Activated CD4-positive, alpha-beta memory T cell treated with anti-CD3 and anti-CD28 coated beads for 36 hours (primary cell): ENCODE measurements around the gene HOTAIR. TPM values are rescaled to one million over a fixed set of nuclear protein-coding genes. Genes with fewer than 3 reads are reported as not detected.

Experiments
- CTCF ChIA-PET: fragments of 350-600 bp; sonication (Branson Sonifier 250); formaldehyde crosslinking; loops from one replicate; lab custom pipeline; 2021; ENCODE audit warnings: antibody characterized with exemption, inconsistent platforms; lab: Charles Lee
- POLR2A ChIA-PET: fragments of 350-600 bp; sonication (Branson Sonifier 250); formaldehyde crosslinking; loops from one replicate; lab custom pipeline; 2021; ENCODE audit warnings: antibody characterized with exemption; lab: Charles Lee
- DNase-seq: peaks from one replicate; pipeline ENCODE4 v3.0.0-alpha.2; 2020
- H3K27ac Mint-ChIP-seq: one replicate; pipeline ENCODE4 v1.8.0; 2021; ENCODE audit warnings: mixed read lengths
- H3K27me3 Mint-ChIP-seq: one replicate; pipeline ENCODE4 v1.8.0; 2021; ENCODE audit warnings: mixed read lengths
- H3K36me3 Mint-ChIP-seq: one replicate; pipeline ENCODE4 v1.8.0; 2021; ENCODE audit warnings: mixed read lengths
- H3K4me1 Mint-ChIP-seq: one replicate; pipeline ENCODE4 v1.8.0; 2021; ENCODE audit warnings: low read depth, mixed read lengths
- H3K4me3 Mint-ChIP-seq: one replicate; pipeline ENCODE4 v1.8.0; 2021; ENCODE audit warnings: mild to moderate bottlenecking, mixed read lengths
- H3K9me3 Mint-ChIP-seq: one replicate; pipeline ENCODE4 v1.8.0; 2021; ENCODE audit warnings: mixed read lengths
- intact Hi-C: fragments of 100-400 bp; cut with micrococcal nuclease; formaldehyde crosslinking; loops from one replicate; pipeline ENCODE4 v1.15.1; 2023
- total RNA-seq, 2 experiments: library from RNA; stranded (reverse); gene quantifications; one replicate each; pipeline ENCODE4 v1.2.3, GENCODE V29; 2021

HOTAIR gene
- total RNA-seq, 2 experiments from 2014 or later: not detected

- H3K27me3 Mint-ChIP-seq: peaks cover 84% of the 10 kb centered on the region
- H3K27ac Mint-ChIP-seq: peak overlapping the region; percentile 38
- DNase-seq: no peak
- peaks cover 16% of the 10 kb centered on the region for H3K4me1 Mint-ChIP-seq
- intact Hi-C loops: loop anchor here (5.0 kb wide), 2 partner anchors 36 to 101 kb away; partner anchors contain the start of genes HOXC10 and HOXC4
- H3K9me3 Mint-ChIP-seq: no peaks in the 10 kb centered on the region
- ChIA-PET POLR2A (no interaction called here), CTCF (interaction anchor here (1.0 to 1.4 kb wide), 3 partner anchors 12 to 164 kb away, joined by 3 to 4 read pairs (median 3); partner anchors contain the start of gene HOXC10)
- H3K4me3 Mint-ChIP-seq: no peak overlapping the region
- H3K36me3 Mint-ChIP-seq: peaks cover 3% of the 10 kb centered on the region
These were observed 23.0 kb downstream of the HOTAIR start for GRCh38 chr12:53951577-53952334.

DNA sequence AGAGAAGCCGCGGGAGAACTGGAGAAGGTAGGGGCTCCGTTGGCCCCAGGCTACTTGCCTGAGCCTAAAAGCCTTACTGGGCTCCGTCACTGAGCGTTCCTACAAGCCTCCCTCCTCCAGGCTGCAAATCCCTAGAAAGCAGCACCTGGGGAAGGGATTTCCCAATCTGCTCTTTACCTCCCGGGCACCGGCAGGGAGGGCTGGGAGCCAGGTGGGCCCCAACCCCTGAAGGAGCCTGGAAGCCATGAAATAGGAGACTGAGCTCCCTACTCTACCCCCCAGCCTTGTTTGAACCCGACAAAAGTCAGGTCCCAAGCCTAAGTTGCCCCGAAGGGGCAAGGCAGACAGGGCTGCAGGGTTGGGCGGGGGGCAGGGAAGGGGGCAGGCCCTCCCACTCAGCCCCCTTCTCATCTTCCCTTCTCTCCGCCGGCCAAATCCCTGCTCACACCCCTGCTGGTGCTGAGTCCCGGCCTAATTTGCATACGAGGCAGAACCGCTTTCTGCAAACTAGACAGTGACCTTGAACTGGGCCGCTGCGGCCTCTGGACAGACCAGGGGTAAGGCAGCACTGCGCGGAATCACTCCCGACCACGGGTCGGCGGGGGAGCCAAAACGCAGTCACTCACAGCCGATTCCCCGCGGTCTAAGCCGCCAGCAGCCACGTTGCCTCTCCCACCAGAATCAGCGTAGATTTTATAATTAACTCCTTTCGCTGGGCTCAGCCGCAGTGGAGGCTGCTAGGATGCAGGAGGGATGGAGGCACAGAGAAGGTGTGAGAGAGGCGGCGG lies 23.8 kb downstream of the HOTAIR start:
- peak overlapping the region; percentile 38 for H3K27ac Mint-ChIP-seq
- intact Hi-C loops: loop anchor here (5.0 kb wide), 2 partner anchors 36 to 101 kb away; partner anchors contain the start of genes HOXC10 and HOXC4
- ChIA-PET POLR2A (no interaction called here), CTCF (interaction anchor here (1.0 kb wide), 1 partner anchor 163 kb away, joined by 3 read pairs; no protein-coding TSS in a partner anchor)
- no peak for DNase-seq
- no peak overlapping the region for H3K4me3 Mint-ChIP-seq
- no peaks in the 10 kb centered on the region for H3K9me3 Mint-ChIP-seq
- H3K36me3 Mint-ChIP-seq: peaks cover 3% of the 10 kb centered on the region
- H3K27me3 Mint-ChIP-seq: peaks cover 83% of the 10 kb centered on the region
- H3K4me1 Mint-ChIP-seq: peaks cover 11% of the 10 kb centered on the region

DNA sequence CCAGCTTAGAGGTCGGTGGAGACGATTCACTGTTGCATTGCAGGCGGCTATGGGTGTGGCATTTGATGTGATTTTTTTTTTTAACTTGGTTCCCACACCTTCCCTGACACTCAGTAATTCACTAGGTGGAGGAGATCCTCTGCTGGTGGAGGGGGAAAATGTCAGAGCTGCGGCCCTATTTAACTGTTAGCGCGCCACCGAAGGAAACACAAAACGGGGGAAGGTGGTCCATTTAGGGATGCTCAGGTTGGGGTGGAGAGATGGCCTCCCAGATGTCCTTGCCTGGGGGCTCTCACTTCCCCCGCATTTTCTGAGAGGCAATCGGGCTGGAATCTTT lies 24.3 kb downstream of the HOTAIR start:
- no peak overlapping the region for H3K27ac Mint-ChIP-seq

GRCh38 chr12:53949631-53950436 lies 24.9 kb downstream of the HOTAIR start:
- POLR2A ChIA-PET: no interaction called here
- Mint-ChIP-seq H3K4me3 (no peak overlapping the region), H3K27ac (no peak overlapping the region), H3K27me3 (peaks cover 86% of the 10 kb centered on the region), H3K9me3 (no peaks in the 10 kb centered on the region), H3K36me3 (peaks cover 3% of the 10 kb centered on the region), H3K4me1 (peaks cover 12% of the 10 kb centered on the region)
- DNase-seq: no peak
- CTCF ChIA-PET: no interaction called here
- intact Hi-C loops: loop anchor here (5.0 kb wide), 2 partner anchors 37 to 102 kb away; partner anchors contain the start of genes HOXC10 and HOXC4

More for the DNA sequence above, 24.3 kb downstream of the HOTAIR start:
- no peak for DNase-seq
- peaks cover 8% of the 10 kb centered on the region for H3K4me1 Mint-ChIP-seq
- H3K27me3 Mint-ChIP-seq: peaks cover 83% of the 10 kb centered on the region
- H3K36me3 Mint-ChIP-seq: peaks cover 3% of the 10 kb centered on the region
- ChIA-PET POLR2A (no interaction called here), CTCF (no interaction called here)
- H3K9me3 Mint-ChIP-seq: no peaks in the 10 kb centered on the region
- intact Hi-C loops: loop anchor here (5.0 kb wide), 2 partner anchors 37 to 102 kb away; partner anchors contain the start of genes HOXC10 and HOXC4
- H3K4me3 Mint-ChIP-seq: no peak overlapping the region

GRCh38 chr12:53948650-53949593 lies 25.8 kb downstream of the HOTAIR start:
- H3K27me3 Mint-ChIP-seq: peaks cover 85% of the 10 kb centered on the region
- H3K4me1 Mint-ChIP-seq: peaks cover 13% of the 10 kb centered on the region
- H3K4me3 Mint-ChIP-seq: no peak overlapping the region
- intact Hi-C loops: no loop called here
- no peak overlapping the region for H3K27ac Mint-ChIP-seq
- POLR2A ChIA-PET: no interaction called here
- no peaks in the 10 kb centered on the region for H3K9me3 Mint-ChIP-seq
- H3K36me3 Mint-ChIP-seq: peaks cover 3% of the 10 kb centered on the region
- DNase-seq: no peak
- CTCF ChIA-PET: no interaction called here

GRCh38 chr12:53947743-53948142 lies 27.0 kb downstream of the HOTAIR start:
- H3K4me3 Mint-ChIP-seq: no peak overlapping the region
- H3K9me3 Mint-ChIP-seq: no peaks in the 10 kb centered on the region
- intact Hi-C loops: no loop called here
- POLR2A ChIA-PET: interaction anchor here (0.6 kb wide), 1 partner anchor 43 kb away, joined by 4 read pairs; no protein-coding TSS in a partner anchor
- no peak for DNase-seq
- peaks cover 83% of the 10 kb centered on the region for H3K27me3 Mint-ChIP-seq
- no peak overlapping the region for H3K27ac Mint-ChIP-seq
- H3K36me3 Mint-ChIP-seq: no peaks in the 10 kb centered on the region
- CTCF ChIA-PET: no interaction called here
- H3K4me1 Mint-ChIP-seq: peaks cover 9% of the 10 kb centered on the region

- ChIA-PET CTCF (interaction anchor here (1.0 to 1.4 kb wide), 2 partner anchors 41 to 188 kb away, joined by 3 read pairs; no protein-coding TSS in a partner anchor), POLR2A (no interaction called here)
These were observed 29.6 kb downstream of the HOTAIR start for GRCh38 chr12:53944907-53945847.

DNA sequence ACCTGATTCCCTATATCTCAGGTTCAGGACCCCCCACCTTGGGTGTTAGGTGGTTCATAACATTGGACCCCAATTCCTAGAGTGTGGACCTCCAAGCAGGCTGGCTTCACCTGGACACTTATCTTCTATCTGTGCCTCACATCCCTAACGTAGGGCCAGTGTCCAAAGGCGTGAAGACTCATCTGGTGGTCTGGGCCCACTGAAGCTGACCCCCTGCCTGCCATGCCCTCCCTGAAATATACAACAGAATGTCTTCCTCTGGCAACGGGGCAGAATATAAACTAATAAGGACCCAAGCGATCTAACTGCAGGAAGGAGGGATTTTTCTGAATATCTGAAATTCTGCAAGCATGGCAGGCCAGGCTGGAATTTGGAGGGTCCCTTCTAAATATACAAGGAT lies 30.5 kb downstream of the HOTAIR start:
- intact Hi-C loops: no loop called here
- H3K27me3 Mint-ChIP-seq: peaks cover 79% of the 10 kb centered on the region
- H3K27ac Mint-ChIP-seq: no peak overlapping the region
- CTCF ChIA-PET: no interaction called here
- POLR2A ChIA-PET: no interaction called here
- H3K9me3 Mint-ChIP-seq: no peaks in the 10 kb centered on the region
- H3K4me3 Mint-ChIP-seq: no peak overlapping the region
- no peaks in the 10 kb centered on the region for H3K36me3 Mint-ChIP-seq
- H3K4me1 Mint-ChIP-seq: peaks cover 5% of the 10 kb centered on the region
- no peak for DNase-seq

More at GRCh38 chr12:53944907-53945847, 29.6 kb downstream of the HOTAIR start:
- DNase-seq: no peak
- Mint-ChIP-seq H3K4me1 (peaks cover 5% of the 10 kb centered on the region), H3K27me3 (peaks cover 78% of the 10 kb centered on the region), H3K27ac (no peak overlapping the region), H3K36me3 (no peaks in the 10 kb centered on the region), H3K4me3 (no peak overlapping the region), H3K9me3 (no peaks in the 10 kb centered on the region)
- intact Hi-C loops: no loop called here

GRCh38 chr12:53942467-53942997 lies 32.2 kb downstream of the HOTAIR start:
- Mint-ChIP-seq H3K4me3 (no peak overlapping the region), H3K9me3 (no peaks in the 10 kb centered on the region), H3K27me3 (peaks cover 76% of the 10 kb centered on the region), H3K27ac (no peak overlapping the region), H3K4me1 (peaks cover 5% of the 10 kb centered on the region), H3K36me3 (no peaks in the 10 kb centered on the region)
- ChIA-PET POLR2A (no interaction called here), CTCF (interaction anchor here (0.6 kb wide), 1 partner anchor 259 kb away, joined by 3 read pairs; no protein-coding TSS in a partner anchor)
- intact Hi-C loops: no loop called here
- DNase-seq: no peak

DNA sequence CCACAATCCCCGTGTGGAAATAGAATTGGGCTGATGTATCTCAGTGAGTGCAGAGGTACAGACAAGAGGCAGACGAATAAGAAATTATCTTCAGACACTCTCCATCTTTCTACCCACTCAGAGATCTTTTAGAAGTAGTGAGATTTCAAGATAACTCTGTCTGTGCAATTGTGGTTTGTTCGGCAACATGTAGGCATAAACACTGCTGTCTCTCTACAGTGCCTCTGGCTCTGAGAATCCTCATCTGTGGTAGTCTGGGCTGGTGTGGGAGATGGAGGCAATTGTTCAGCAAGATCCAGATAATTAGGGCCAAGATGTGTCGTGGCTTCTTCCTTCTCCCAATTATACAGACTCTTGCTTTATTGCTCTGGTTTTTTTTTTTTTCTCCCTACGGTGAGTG lies 33.0 kb downstream of the HOTAIR start:
- intact Hi-C loops: no loop called here
- peaks cover 5% of the 10 kb centered on the region for H3K4me1 Mint-ChIP-seq
- no peak overlapping the region for H3K27ac Mint-ChIP-seq
- CTCF ChIA-PET: no interaction called here
- H3K4me3 Mint-ChIP-seq: no peak overlapping the region
- H3K9me3 Mint-ChIP-seq: no peaks in the 10 kb centered on the region
- POLR2A ChIA-PET: no interaction called here
- no peak for DNase-seq
- peaks cover 76% of the 10 kb centered on the region for H3K27me3 Mint-ChIP-seq
- H3K36me3 Mint-ChIP-seq: no peaks in the 10 kb centered on the region
